ENCODE results near the gene PTPRM.
"Not testable (repeated sequence)": the region's sequence is repeated elsewhere in the genome, so short reads cannot be mapped to it uniquely, and the experiment has no call there.

The PTPRM gene

GRCh38 chr18:7735196-7735595 is 168.1 kb downstream of the PTPRM start:
- no peak for DNase-seq

- no peak for DNase-seq
These were observed 168.6 kb downstream of the PTPRM start for GRCh38 chr18:7735626-7736175.

GRCh38 chr18:7736526-7736925 is 169.4 kb downstream of the PTPRM start:
- DNase-seq: not testable (repeated sequence)

GRCh38 chr18:7737550-7737949 is 170.4 kb downstream of the PTPRM start:
- DNase-seq: no peak

- DNase-seq: no peak
These were observed 173.7 kb downstream of the PTPRM start for GRCh38 chr18:7740821-7741220.

GRCh38 chr18:7741640-7742039 is 174.5 kb downstream of the PTPRM start:
- DNase-seq: no peak

- no peak for DNase-seq
These were observed 175.1 kb downstream of the PTPRM start for GRCh38 chr18:7742224-7742623.

GRCh38 chr18:7743256-7743655 is 176.1 kb downstream of the PTPRM start:
- DNase-seq: no peak

GRCh38 chr18:7746106-7746505 is 179.0 kb downstream of the PTPRM start:
- no peak for DNase-seq

GRCh38 chr18:7748251-7749007 is 181.3 kb downstream of the PTPRM start:
- DNase-seq: no peak

- DNase-seq: no peak
These were observed 181.9 kb downstream of the PTPRM start for GRCh38 chr18:7749008-7749405.

- no peak for DNase-seq
These were observed 182.4 kb downstream of the PTPRM start for GRCh38 chr18:7749510-7749981.

GRCh38 chr18:7750095-7750663 is 183.1 kb downstream of the PTPRM start:
- no peak for DNase-seq

GRCh38 chr18:7750966-7751365 is 183.8 kb downstream of the PTPRM start:
- no peak for DNase-seq

GRCh38 chr18:7754258-7754657 is 187.1 kb downstream of the PTPRM start:
- DNase-seq: no peak

- DNase-seq: no peak
These were observed 187.6 kb downstream of the PTPRM start for GRCh38 chr18:7754725-7755181.

GRCh38 chr18:7755753-7756475 is 188.8 kb downstream of the PTPRM start:
- DNase-seq: no peak

- DNase-seq: no peak
These were observed 190.1 kb downstream of the PTPRM start for GRCh38 chr18:7757175-7757574.

GRCh38 chr18:7758764-7759163 is 191.6 kb downstream of the PTPRM start:
- DNase-seq: no peak

GRCh38 chr18:7760967-7761948 is 194.1 kb downstream of the PTPRM start:
- DNase-seq: no peak

GRCh38 chr18:7764405-7764804 is 197.3 kb downstream of the PTPRM start:
- DNase-seq: no peak

GRCh38 chr18:7766346-7766745 is 199.2 kb downstream of the PTPRM start:
- no peak for DNase-seq
